ENCODE measurements around the gene FRRS1.

- TF ChIP-seq, protein P1, sequence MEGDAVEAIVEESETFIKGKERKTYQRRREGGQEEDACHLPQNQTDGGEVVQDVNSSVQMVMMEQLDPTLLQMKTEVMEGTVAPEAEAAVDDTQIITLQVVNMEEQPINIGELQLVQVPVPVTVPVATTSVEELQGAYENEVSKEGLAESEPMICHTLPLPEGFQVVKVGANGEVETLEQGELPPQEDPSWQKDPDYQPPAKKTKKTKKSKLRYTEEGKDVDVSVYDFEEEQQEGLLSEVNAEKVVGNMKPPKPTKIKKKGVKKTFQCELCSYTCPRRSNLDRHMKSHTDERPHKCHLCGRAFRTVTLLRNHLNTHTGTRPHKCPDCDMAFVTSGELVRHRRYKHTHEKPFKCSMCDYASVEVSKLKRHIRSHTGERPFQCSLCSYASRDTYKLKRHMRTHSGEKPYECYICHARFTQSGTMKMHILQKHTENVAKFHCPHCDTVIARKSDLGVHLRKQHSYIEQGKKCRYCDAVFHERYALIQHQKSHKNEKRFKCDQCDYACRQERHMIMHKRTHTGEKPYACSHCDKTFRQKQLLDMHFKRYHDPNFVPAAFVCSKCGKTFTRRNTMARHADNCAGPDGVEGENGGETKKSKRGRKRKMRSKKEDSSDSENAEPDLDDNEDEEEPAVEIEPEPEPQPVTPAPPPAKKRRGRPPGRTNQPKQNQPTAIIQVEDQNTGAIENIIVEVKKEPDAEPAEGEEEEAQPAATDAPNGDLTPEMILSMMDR (IDR thresholded peaks at IDR 0.05): no peak
- TF ChIP-seq POLR2A (IDR thresholded peaks at IDR 0.05) (no peak), EP300 (IDR thresholded peaks at IDR 0.05) (no peak)
Measured at GRCh38 chr1:99702221-99702620, 64.2 kb downstream of the FRRS1 start.
